GM12892 (cell line): ENCODE data around the gene STK10.

Source experiments
- POLR2A ChIP-seq: IDR thresholded peaks from 2 replicates; pipeline ENCODE4 v1.6.1; 2011; ENCODE audit warnings: low read depth, low read length, control low read depth
- POLR2AphosphoS5 ChIP-seq: IDR thresholded peaks from 2 replicates; pipeline ENCODE4 v1.6.1; 2011; ENCODE audit warnings: low read depth, low read length, control low read depth

GRCh38 chr5:172188893-172189692 lies 1.1 kb upstream of the STK10 start:
- TF ChIP-seq POLR2A (no peak), POLR2AphosphoS5 (no peak)
